ENCODE data around the gene EFNA5.

Gene EFNA5

GRCh38 chr5:107483231-107484024, 187.3 kb downstream of the EFNA5 start:
- TF ChIP-seq SNAI2 (CRISPR knock-in tag; IDR thresholded peaks at IDR 0.05) (no peak), RARB (CRISPR knock-in tag; IDR thresholded peaks at IDR 0.05) (no peak), ZNF70 (CRISPR knock-in tag; IDR thresholded peaks at IDR 0.05) (no peak), PPARA (CRISPR knock-in tag; IDR thresholded peaks at IDR 0.05; ENCODE audit: borderline replicate concordance) (no peak)
- ATAC-seq, result no peak

GRCh38 chr5:107478068-107478641, 192.6 kb downstream of the EFNA5 start:
- TF ChIP-seq TCF4 (CRISPR knock-in tag; IDR thresholded peaks at IDR 0.05; ENCODE audit: borderline replicate concordance) (no peak), GLIS3 (CRISPR knock-in tag; IDR thresholded peaks at IDR 0.05) (no peak), TOX (CRISPR knock-in tag; IDR thresholded peaks at IDR 0.05; ENCODE audit: borderline replicate concordance) (no peak), PPARA (CRISPR knock-in tag; IDR thresholded peaks at IDR 0.05; ENCODE audit: borderline replicate concordance) (no peak), ISL1 (CRISPR knock-in tag; IDR thresholded peaks at IDR 0.05) (no peak), ZNF8 (CRISPR knock-in tag; IDR thresholded peaks at IDR 0.05) (no peak), TSHZ2 (CRISPR knock-in tag; IDR thresholded peaks at IDR 0.05) (no peak), BACH2 (CRISPR knock-in tag; IDR thresholded peaks at IDR 0.05; ENCODE audit: borderline replicate concordance) (no peak), CREB5 (CRISPR knock-in tag; IDR thresholded peaks at IDR 0.05; ENCODE audit: low read depth) (no peak), PATZ1 (CRISPR knock-in tag; IDR thresholded peaks at IDR 0.05; ENCODE audit: borderline replicate concordance) (no peak), ZC3H10 (CRISPR knock-in tag; IDR thresholded peaks at IDR 0.05) (no peak), ZFP3 (CRISPR knock-in tag; IDR thresholded peaks at IDR 0.05) (no peak)
- ATAC-seq, result no peak

GRCh38 chr5:107477492-107477891, 193.2 kb downstream of the EFNA5 start:
- no peak for ATAC-seq
- TF ChIP-seq POU6F1 (CRISPR knock-in tag; IDR thresholded peaks at IDR 0.05; ENCODE audit: borderline replicate concordance, low read depth) (no peak), ZFP3 (CRISPR knock-in tag; IDR thresholded peaks at IDR 0.05) (no peak), SNAI2 (CRISPR knock-in tag; IDR thresholded peaks at IDR 0.05) (no peak), ISL1 (CRISPR knock-in tag; IDR thresholded peaks at IDR 0.05) (no peak), ZNF70 (CRISPR knock-in tag; IDR thresholded peaks at IDR 0.05) (no peak), ARNTL (CRISPR knock-in tag; IDR thresholded peaks at IDR 0.05; ENCODE audit: borderline replicate concordance, low read depth) (no peak), TCF4 (CRISPR knock-in tag; IDR thresholded peaks at IDR 0.05; ENCODE audit: borderline replicate concordance) (no peak), ZC3H10 (CRISPR knock-in tag; IDR thresholded peaks at IDR 0.05) (no peak), RARB (CRISPR knock-in tag; IDR thresholded peaks at IDR 0.05) (no peak), PPARA (CRISPR knock-in tag; IDR thresholded peaks at IDR 0.05; ENCODE audit: borderline replicate concordance) (no peak), OSR1 (CRISPR knock-in tag; IDR thresholded peaks at IDR 0.05) (no peak)

- ATAC-seq, result no peak
- no peak for TF ChIP-seq ZFP3 (CRISPR knock-in tag; IDR thresholded peaks at IDR 0.05)
- TF ChIP-seq CSRNP3 (CRISPR knock-in tag; IDR thresholded peaks at IDR 0.05), result no peak
- no peak for TF ChIP-seq RARB (CRISPR knock-in tag; IDR thresholded peaks at IDR 0.05)
- TF ChIP-seq BACH2 (CRISPR knock-in tag; IDR thresholded peaks at IDR 0.05; ENCODE audit: borderline replicate concordance), result no peak
- TF ChIP-seq CREB5 (CRISPR knock-in tag; IDR thresholded peaks at IDR 0.05; ENCODE audit: low read depth), result no peak
- no peak for TF ChIP-seq OSR1 (CRISPR knock-in tag; IDR thresholded peaks at IDR 0.05)
- no peak for TF ChIP-seq PPARA (CRISPR knock-in tag; IDR thresholded peaks at IDR 0.05; ENCODE audit: borderline replicate concordance)
- no peak for TF ChIP-seq ZFP30 (CRISPR knock-in tag; IDR thresholded peaks at IDR 0.05)
- no peak for TF ChIP-seq PATZ1 (CRISPR knock-in tag; IDR thresholded peaks at IDR 0.05; ENCODE audit: borderline replicate concordance)
- no peak for TF ChIP-seq ZNF70 (CRISPR knock-in tag; IDR thresholded peaks at IDR 0.05)
- no peak for TF ChIP-seq TCF4 (CRISPR knock-in tag; IDR thresholded peaks at IDR 0.05; ENCODE audit: borderline replicate concordance)
- TF ChIP-seq ISL1 (CRISPR knock-in tag; IDR thresholded peaks at IDR 0.05), result no peak
Measured at GRCh38 chr5:107476783-107477182, 194.0 kb downstream of the EFNA5 start.
